ENCODE results near the gene UCK2. TPM values are rescaled to one million over a fixed set of nuclear protein-coding genes. Genes with fewer than 3 reads are reported as not detected.

Gene UCK2
- total RNA-seq, 1 experiment from 2014 or later = 59.9 TPM

GRCh38 chr1:165917166-165917565 lies 89.8 kb downstream of the UCK2 start:
- no peak overlapping the region for H3K27ac ChIP-seq
- no peaks in the 10 kb centered on the region for H3K9me3 ChIP-seq (ENCODE audit: insufficient read depth, low read depth)
- peaks cover 6% of the 10 kb centered on the region; the same call in 1 of the 2 replicates for H3F3A ChIP-seq (ENCODE audit: insufficient read depth, low read depth)
- no peak overlapping the region for H3K4me2 ChIP-seq
- no peaks in the 10 kb centered on the region for H3K36me3 ChIP-seq (ENCODE audit: low read depth)
- H4K20me1 ChIP-seq (ENCODE audit: insufficient read depth) = no peaks in the 10 kb centered on the region
- intact Hi-C loops (cut with micrococcal nuclease; ENCODE audit: unreplicated experiment) = no loop called here
- POLR2A ChIA-PET (ENCODE audit: unreplicated experiment) = no interaction called here
- CTCF ChIA-PET = no interaction called here
- no peak for DNase-seq
- no peaks in the 10 kb centered on the region for H3K79me2 ChIP-seq (ENCODE audit: low read depth)
- no TSS peak for BruUV-seq (replicated peaks)
- H3K9me2 ChIP-seq (ENCODE audit: insufficient read depth) = no peaks in the 10 kb centered on the region
- H3K4me1 ChIP-seq (replicated peaks; ENCODE audit: insufficient read depth) = no peaks in the 10 kb centered on the region
- TF ChIP-seq EZH2 (IDR thresholded peaks at IDR 0.05; ENCODE audit: low read depth) = no peak
- no peak for TF ChIP-seq CTCF (conservative IDR thresholded peaks at IDR 0.05)
- H2AFZ ChIP-seq = no peak overlapping the region
- H3K27me3 ChIP-seq (ENCODE audit: insufficient read depth, low read depth) = no peaks in the 10 kb centered on the region
- H3K4me3 ChIP-seq = no peak overlapping the region

- TF ChIP-seq EZH2 (IDR thresholded peaks at IDR 0.05; ENCODE audit: low read depth) (no peak), CTCF (conservative IDR thresholded peaks at IDR 0.05) (no peak)
- no peaks in the 10 kb centered on the region for H3K4me1 ChIP-seq (replicated peaks; ENCODE audit: insufficient read depth)
- no peak overlapping the region for H2AFZ ChIP-seq
- H3K4me3 ChIP-seq = no peak overlapping the region
- CTCF ChIA-PET = interaction anchor here (0.6 to 1.1 kb wide), 4 partner anchors 156 to 1225 kb away, joined by 3 to 8 read pairs (median 5); partner anchors contain the start of gene ALDH9A1
- no peaks in the 10 kb centered on the region for H3K79me2 ChIP-seq (ENCODE audit: low read depth)
- H3K4me2 ChIP-seq = no peak overlapping the region
- DNase-seq = no peak
- no TSS peak for BruUV-seq (replicated peaks)
- H3K9me3 ChIP-seq (ENCODE audit: insufficient read depth, low read depth) = no peaks in the 10 kb centered on the region
- intact Hi-C loops (cut with micrococcal nuclease; ENCODE audit: unreplicated experiment) = no loop called here
- no peaks in the 10 kb centered on the region for H3K9me2 ChIP-seq (ENCODE audit: insufficient read depth)
- POLR2A ChIA-PET (ENCODE audit: unreplicated experiment) = no interaction called here
- no peaks in the 10 kb centered on the region for H3K36me3 ChIP-seq (ENCODE audit: low read depth)
- H4K20me1 ChIP-seq (ENCODE audit: insufficient read depth) = no peaks in the 10 kb centered on the region
- no peak overlapping the region for H3K27ac ChIP-seq
- H3F3A ChIP-seq (ENCODE audit: insufficient read depth, low read depth) = no peaks in the 10 kb centered on the region
- H3K27me3 ChIP-seq (ENCODE audit: insufficient read depth, low read depth) = no peaks in the 10 kb centered on the region
Measured at GRCh38 chr1:165924117-165924516, 96.7 kb downstream of the UCK2 start.

- Histone ChIP-seq H3F3A (ENCODE audit: insufficient read depth, low read depth) (no peaks in the 10 kb centered on the region), H3K4me3 (no peak overlapping the region), H3K4me2 (no peak overlapping the region), H3K27me3 (ENCODE audit: insufficient read depth, low read depth) (no peaks in the 10 kb centered on the region), H3K36me3 (ENCODE audit: low read depth) (no peaks in the 10 kb centered on the region), H4K20me1 (ENCODE audit: insufficient read depth) (no peaks in the 10 kb centered on the region), H3K27ac (no peak overlapping the region), H3K79me2 (ENCODE audit: low read depth) (no peaks in the 10 kb centered on the region), H2AFZ (no peak overlapping the region), H3K9me3 (ENCODE audit: insufficient read depth, low read depth) (no peaks in the 10 kb centered on the region), H3K4me1 (replicated peaks; ENCODE audit: insufficient read depth) (no peaks in the 10 kb centered on the region), H3K9me2 (ENCODE audit: insufficient read depth) (no peaks in the 10 kb centered on the region)
- ChIA-PET POLR2A (ENCODE audit: unreplicated experiment) (no interaction called here), CTCF (interaction anchor here (0.7 kb wide), 1 partner anchor 1631 kb away, joined by 3 read pairs; no protein-coding TSS in a partner anchor)
- TF ChIP-seq EZH2 (IDR thresholded peaks at IDR 0.05; ENCODE audit: low read depth) (no peak), CTCF (conservative IDR thresholded peaks at IDR 0.05) (no peak)
- BruUV-seq (replicated peaks) = no TSS peak
- intact Hi-C loops (cut with micrococcal nuclease; ENCODE audit: unreplicated experiment) = no loop called here
- DNase-seq = no peak
Measured at GRCh38 chr1:165925498-165926079, 98.2 kb downstream of the UCK2 start.

Data from PC-9 (cell line).